WTC11 (cell line): ENCODE data around the gene NEK11.

Experiments
- ZNF532 ChIP-seq: fragments of 250-450 bp; sonication (Bioruptor Pico); IDR thresholded peaks from 2 replicates; pipeline ENCODE4 v1.9.0; 2021; ENCODE audit warnings: mild to moderate bottlenecking, borderline replicate concordance
- ZSCAN18 ChIP-seq: fragments of 250-450 bp; sonication (Bioruptor Pico); IDR thresholded peaks from 2 replicates; pipeline ENCODE4 v2.1.2; 2022; ENCODE audit warnings: mild to moderate bottlenecking, moderate library complexity

GRCh38 chr3:131315162-131315561 lies 288.5 kb downstream of the NEK11 start:
- TF ChIP-seq ZSCAN18 (CRISPR knock-in tag) (no peak), ZNF532 (CRISPR knock-in tag) (no peak)
